Ovary (tissue), 9 donors: ENCODE data around the gene DNAI4. TPM values are rescaled to one million over a fixed set of nuclear protein-coding genes. Genes with fewer than 3 reads are reported as not detected.

ENCODE experiments used
- DNase-seq, 5 donors: peaks; one replicate each; pipeline ENCODE4 v3.0.0-alpha.2; 2019 to 2020
- H3K27ac ChIP-seq, 2 donors: fragments of 200-600 bp; one replicate each; pipeline versions ENCODE4 v1.5.1 to v1.8.0; 2019 to 2022
- H3K27me3 ChIP-seq: fragments of 200-600 bp; one replicate; pipeline ENCODE4 v1.8.0; 2022
- H3K36me3 ChIP-seq: fragments of 200-600 bp; sonication (generic); one replicate; pipeline ENCODE4 v1.5.1; 2019
- H3K4me1 ChIP-seq: one replicate; pipeline ENCODE4 v1.8.1; 2013; ENCODE audit warnings: mild to moderate bottlenecking, moderate library complexity; ENCODE audit not compliant: insufficient read depth
- H3K4me3 ChIP-seq: fragments of 200-600 bp; sonication (generic); one replicate; pipeline ENCODE4 v1.5.1; 2017
- H3K9me3 ChIP-seq, 2 donors: fragments of 200-600 bp in 1 of 2; sonication (generic) in 1 of 2; one replicate each; pipeline versions ENCODE4 v1.5.1 to v1.8.1; 2013 to 2019; ENCODE audit warnings: mild to moderate bottlenecking in 1 of 2, moderate library complexity in 1 of 2
- EP300 ChIP-seq: sonication (generic); formaldehyde crosslinking; IDR thresholded peaks from one replicate; pipeline ENCODE4 v1.6.1; 2017; ENCODE audit warnings: antibody characterized with exemption
- POLR2A ChIP-seq: fragments of 450-650 bp; IDR thresholded peaks from one replicate; pipeline ENCODE4 v1.6.1; 2017; ENCODE audit warnings: antibody characterized with exemption, mild to moderate bottlenecking, moderate library complexity
- WGBS, 3 donors: extraction: QIAGEN DNeasy Blood & Tissue Kit in 1 of 3; methylation state at CpG; one replicate each; pipeline versions ENCODE4 v1.1.5 to v1.1.7; 2013 to 2017; 5-methylcytosine and 5-hydroxymethylcytosine counted together
- intact Hi-C, 4 donors: fragments of 100-400 bp; cut with DNase I; formaldehyde crosslinking; loops; one replicate each; pipeline versions ENCODE4 v1.11.0 to v1.15.1; 2022 to 2023
- polyA plus RNA-seq, 2 donors: library from polyadenylated mRNA; stranded (reverse); fragments of 200-250 nt in 1 of 2; fragments of 350-450 nt in 1 of 2; fragmentation: Illumina TruSeq in 1 of 2; extraction: RNeasy Lipid Tissue Mini Kit (QIAGEN cat#74804) in 1 of 2; gene quantifications; one replicate each; pipeline ENCODE4 v1.2.3, GENCODE V29; 2013 to 2014
- total RNA-seq, 7 donors: library from RNA; depleted of rRNA in 2 of 7; stranded (reverse); fragments of >200 nt in 2 of 7; fragmentation: NEBNext Ultra II Directional in 3 of 7; extraction: Animal tissue kit (Norgen Biotek cat#: 25700) in 3 of 7; gene quantifications; one replicate each; pipeline versions ENCODE4 v1.1.0 to v1.2.4, GENCODE V29; 2016 to 2023
- TF ChIP-seq, protein P1 (sequence below), 3 donors: fragments of 450-650 bp in 2 of 3; fragments of 200-600 bp in 1 of 3; IDR thresholded peaks; one replicate each; pipeline versions ENCODE4 v1.5.1 to v1.8.0; 2016 to 2022; ENCODE audit warnings: antibody characterized with exemption in 3 of 3, mild to moderate bottlenecking in 1 of 3
- donor health status: DM: no; HTN: no; CAD: no; lungs with moderate emphysema.
- donor health status: DM: no; HTN: no; CAD: no.
- donor health status: Bipolar disorder and iron deficiency.
- donor health status: DM: yes; HTN: yes; CAD: no.
- donor health status: DM: no; HTN: no; CAD: no.
- donor health status: DM: yes; HTN: yes; CAD: no.

Gene DNAI4
- total and polyA plus RNA-seq, 9 donors, result 2.5 to 52.6 (median 27.2) TPM

DNA sequence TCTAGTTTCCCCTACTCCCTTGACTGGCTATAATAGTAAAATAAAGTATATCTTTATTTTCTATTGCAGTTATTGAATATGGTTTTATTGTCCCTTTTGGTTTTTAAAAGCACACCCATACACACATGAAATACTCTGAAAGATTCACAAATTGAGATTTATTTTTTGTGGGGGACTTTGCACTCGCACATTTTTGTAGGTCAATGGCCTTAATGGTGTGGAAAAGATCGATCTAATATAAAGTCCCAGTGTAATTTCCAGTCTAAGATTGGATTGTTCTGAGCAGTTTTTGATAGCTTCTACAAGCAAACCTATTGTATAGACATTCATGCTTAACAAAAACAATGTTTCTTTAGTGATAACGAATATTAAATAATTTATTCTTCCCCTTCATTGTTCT is 64.1 kb downstream of the DNAI4 start:
- no peak for DNase-seq
- Histone ChIP-seq H3K4me3 (no peak overlapping the region), H3K27me3 (no peaks in the 10 kb centered on the region), H3K9me3 (no peaks in the 10 kb centered on the region), H3K36me3 (no peaks in the 10 kb centered on the region), H3K27ac (no peak overlapping the region), H3K4me1 (no peaks in the 10 kb centered on the region)
- intact Hi-C loops, result no loop called here
- no peak for TF ChIP-seq EP300
- no peak for TF ChIP-seq POLR2A
- TF ChIP-seq, protein P1, sequence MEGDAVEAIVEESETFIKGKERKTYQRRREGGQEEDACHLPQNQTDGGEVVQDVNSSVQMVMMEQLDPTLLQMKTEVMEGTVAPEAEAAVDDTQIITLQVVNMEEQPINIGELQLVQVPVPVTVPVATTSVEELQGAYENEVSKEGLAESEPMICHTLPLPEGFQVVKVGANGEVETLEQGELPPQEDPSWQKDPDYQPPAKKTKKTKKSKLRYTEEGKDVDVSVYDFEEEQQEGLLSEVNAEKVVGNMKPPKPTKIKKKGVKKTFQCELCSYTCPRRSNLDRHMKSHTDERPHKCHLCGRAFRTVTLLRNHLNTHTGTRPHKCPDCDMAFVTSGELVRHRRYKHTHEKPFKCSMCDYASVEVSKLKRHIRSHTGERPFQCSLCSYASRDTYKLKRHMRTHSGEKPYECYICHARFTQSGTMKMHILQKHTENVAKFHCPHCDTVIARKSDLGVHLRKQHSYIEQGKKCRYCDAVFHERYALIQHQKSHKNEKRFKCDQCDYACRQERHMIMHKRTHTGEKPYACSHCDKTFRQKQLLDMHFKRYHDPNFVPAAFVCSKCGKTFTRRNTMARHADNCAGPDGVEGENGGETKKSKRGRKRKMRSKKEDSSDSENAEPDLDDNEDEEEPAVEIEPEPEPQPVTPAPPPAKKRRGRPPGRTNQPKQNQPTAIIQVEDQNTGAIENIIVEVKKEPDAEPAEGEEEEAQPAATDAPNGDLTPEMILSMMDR (IDR thresholded peaks at IDR 0.05), result no peak
- WGBS, 3 donors, result 92 to 96% (median 93%) methylated on average over 3 of the region's 3 CpGs

DNA sequence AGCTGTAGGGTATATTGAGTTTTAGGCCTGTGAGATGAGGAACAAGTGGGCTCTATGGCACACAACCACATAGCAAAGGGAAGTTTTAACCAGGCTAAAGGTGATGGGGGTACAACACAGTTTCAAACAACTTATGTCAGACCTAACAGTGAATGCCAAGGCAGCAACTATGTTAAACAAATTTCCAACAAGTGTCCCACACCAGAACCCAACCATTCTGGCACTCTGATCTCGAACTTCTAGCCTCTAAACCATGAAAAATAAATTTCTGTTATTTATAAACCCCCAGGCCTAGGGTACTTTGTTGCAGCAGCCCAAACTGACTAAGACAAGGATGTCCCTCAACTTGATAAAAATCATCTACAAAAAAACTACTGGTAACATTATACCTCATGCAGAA is 71.3 kb downstream of the DNAI4 start:
- no peaks in the 10 kb centered on the region for H3K4me1 ChIP-seq
- no peak for DNase-seq
- intact Hi-C loops, result no loop called here
- no peak overlapping the region for H3K4me3 ChIP-seq
- 71 to 83% (median 71%) methylated on average over 1 of the region's 1 CpG for WGBS, 3 donors
- TF ChIP-seq POLR2A (no peak), EP300 (no peak)
- TF ChIP-seq, protein P1 (IDR thresholded peaks at IDR 0.05), result no peak
- no peaks in the 10 kb centered on the region for H3K27me3 ChIP-seq
- no peak overlapping the region for H3K27ac ChIP-seq
- no peaks in the 10 kb centered on the region for H3K9me3 ChIP-seq
- no peaks in the 10 kb centered on the region for H3K36me3 ChIP-seq

DNA sequence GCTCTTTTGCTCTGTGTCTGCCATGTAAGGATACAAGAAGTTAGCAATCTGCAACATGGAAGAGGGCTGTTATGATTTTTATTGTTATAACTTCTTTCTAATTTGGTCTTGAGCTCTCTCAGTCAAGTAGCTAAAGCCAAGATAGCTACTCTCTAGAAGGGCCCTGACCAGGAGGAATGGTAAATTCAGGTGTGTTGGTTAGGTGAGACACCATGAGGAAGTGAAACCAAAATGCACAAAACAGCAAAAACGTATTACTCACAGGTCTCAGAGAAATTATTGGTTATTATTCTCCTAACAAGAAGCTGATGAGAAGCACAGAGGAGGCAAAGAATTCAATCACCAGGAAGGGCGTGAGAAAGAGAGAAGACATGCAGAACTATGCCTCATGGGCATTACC is 71.8 kb downstream of the DNAI4 start:
- DNase-seq, result no peak
- Histone ChIP-seq H3K27me3 (no peaks in the 10 kb centered on the region), H3K36me3 (no peaks in the 10 kb centered on the region), H3K9me3 (no peaks in the 10 kb centered on the region), H3K4me3 (no peak overlapping the region), H3K4me1 (no peaks in the 10 kb centered on the region), H3K27ac (no peak overlapping the region)
- TF ChIP-seq, protein P1 (IDR thresholded peaks at IDR 0.05), result no peak
- no peak for TF ChIP-seq POLR2A
- no peak for TF ChIP-seq EP300
- WGBS, 3 donors, result 89 to 95% (median 94%) methylated on average over 2 of the region's 2 CpGs
- intact Hi-C loops, result no loop called here

DNA sequence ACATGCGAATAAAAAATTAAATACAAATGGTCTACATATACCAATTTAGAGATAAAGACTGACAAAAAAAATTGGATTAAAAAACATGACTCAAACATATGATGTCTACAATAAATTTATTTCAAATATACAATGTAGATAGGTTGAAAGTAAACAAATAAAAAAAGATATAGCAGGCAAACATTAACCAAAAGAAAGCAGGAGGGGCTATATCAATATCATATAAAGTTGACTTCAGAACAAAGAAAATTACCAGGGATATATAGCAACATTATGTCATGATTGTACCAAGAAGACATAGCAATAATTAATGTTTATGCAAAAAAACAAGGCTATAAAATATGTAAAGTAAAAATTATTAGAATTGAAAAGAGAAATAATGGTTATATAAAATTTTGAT is 73.7 kb downstream of the DNAI4 start:
- TF ChIP-seq EP300 (no peak), POLR2A (no peak)
- no peak for DNase-seq
- H3K36me3 ChIP-seq, result no peaks in the 10 kb centered on the region
- no peak overlapping the region for H3K27ac ChIP-seq
- 95 to 100% (median 98%) methylated on average over 1 of the region's 1 CpG for WGBS, 3 donors
- intact Hi-C loops, result no loop called here
- no peak overlapping the region for H3K4me3 ChIP-seq
- no peaks in the 10 kb centered on the region for H3K4me1 ChIP-seq
- H3K9me3 ChIP-seq, result no peaks in the 10 kb centered on the region
- no peaks in the 10 kb centered on the region for H3K27me3 ChIP-seq

DNA sequence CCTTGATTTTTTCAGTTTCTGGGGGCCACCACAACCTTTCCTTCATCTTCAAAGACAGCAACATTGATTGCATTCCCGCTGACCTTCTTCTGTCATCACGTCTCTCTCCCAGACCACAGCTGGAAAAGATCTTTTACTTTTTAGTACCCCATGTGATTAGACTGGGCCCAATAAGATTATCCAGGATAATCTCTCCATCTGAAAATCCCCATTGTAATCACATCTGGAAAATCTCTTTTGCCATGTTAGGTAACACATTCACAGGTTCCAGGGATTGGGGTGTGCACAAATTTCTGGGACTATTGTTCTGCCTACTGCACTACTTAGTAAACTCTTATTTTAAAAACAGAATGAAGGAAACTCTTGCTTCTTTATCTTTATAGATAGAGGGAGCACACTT is 76.5 kb downstream of the DNAI4 start:
- DNase-seq, result no peak
- intact Hi-C loops, result no loop called here
- H3K4me3 ChIP-seq, result no peak overlapping the region
- 71 to 73% (median 73%) methylated on average over 2 of the region's 2 CpGs for WGBS, 3 donors
- TF ChIP-seq EP300 (no peak), POLR2A (no peak)
- TF ChIP-seq, protein P1 (IDR thresholded peaks at IDR 0.05), result no peak
- H3K27me3 ChIP-seq, result no peaks in the 10 kb centered on the region
- H3K4me1 ChIP-seq, result no peaks in the 10 kb centered on the region
- H3K9me3 ChIP-seq, result no peaks in the 10 kb centered on the region
- H3K27ac ChIP-seq, result no peak overlapping the region
- no peaks in the 10 kb centered on the region for H3K36me3 ChIP-seq
